Smooth muscle cell (in vitro differentiated cells): ENCODE results near the gene TMTC1. TPM values are rescaled to one million over a fixed set of nuclear protein-coding genes. Genes with fewer than 3 reads are reported as not detected.

Experiments
- DNase-seq: peaks from one replicate; lab custom pipeline; 2025; ENCODE audit not compliant: unreplicated experiment; lab: John Stamatoyannopoulos, UW
- H2AFZ ChIP-seq: fragments of 200-600 bp; sonication (generic); 2 replicates; pipeline ENCODE4 v1.6.0; 2016; ENCODE audit warnings: antibody characterized with exemption, low read depth, mild to moderate bottlenecking
- H3F3A ChIP-seq: fragments of 200-600 bp; sonication (generic); 2 replicates; pipeline ENCODE4 v1.6.0; 2017; ENCODE audit warnings: antibody characterized with exemption, low read depth
- H3K27ac ChIP-seq: fragments of 200-600 bp; sonication (generic); 2 replicates; pipeline ENCODE4 v1.5.1; 2016; ENCODE audit warnings: low read depth, mild to moderate bottlenecking
- H3K27me3 ChIP-seq: fragments of 200-600 bp; sonication (generic); 2 replicates; pipeline ENCODE4 v1.6.1; 2016; ENCODE audit warnings: low read depth, mild to moderate bottlenecking
- H3K36me3 ChIP-seq: fragments of 200-600 bp; sonication (generic); 2 replicates; pipeline ENCODE4 v1.5.1; 2016; ENCODE audit warnings: low read depth
- H3K4me1 ChIP-seq: fragments of 200-600 bp; sonication (generic); 2 replicates; pipeline ENCODE4 v1.5.1; 2016; ENCODE audit warnings: low read depth
- H3K4me2 ChIP-seq: fragments of 200-600 bp; sonication (generic); 2 replicates; pipeline ENCODE4 v1.6.0; 2016; ENCODE audit warnings: mild to moderate bottlenecking
- H3K4me3 ChIP-seq: fragments of 200-600 bp; sonication (generic); 2 replicates; pipeline ENCODE4 v1.5.1; 2016; ENCODE audit warnings: mild to moderate bottlenecking
- H3K79me2 ChIP-seq: fragments of 200-600 bp; sonication (generic); 2 replicates; pipeline ENCODE4 v1.6.0; 2016; ENCODE audit warnings: low read depth, mild to moderate bottlenecking
- H3K9ac ChIP-seq: fragments of 200-600 bp; sonication (generic); 2 replicates; pipeline ENCODE4 v1.6.0; 2016; ENCODE audit warnings: low read depth
- H3K9me3 ChIP-seq: fragments of 200-600 bp; sonication (generic); replicated peaks from 2 replicates; pipeline ENCODE4 v1.5.1; 2016; ENCODE audit warnings: low read depth
- H4K20me1 ChIP-seq: fragments of 200-600 bp; sonication (generic); 2 replicates; pipeline ENCODE4 v1.6.0; 2016; ENCODE audit warnings: low read depth
- CTCF ChIP-seq: fragments of 200-600 bp; sonication (generic); IDR thresholded peaks from 2 replicates; pipeline ENCODE4 v1.5.1; 2017; ENCODE audit warnings: borderline replicate concordance, mild to moderate bottlenecking, antibody characterized with exemption; ENCODE audit not compliant: insufficient read depth, poor library complexity, severe bottlenecking
- WGBS: methylation state at CpG from one replicate; pipeline ENCODE4 v1.1.7; 2016; ENCODE audit warnings: low lambda C conversion rate; 5-methylcytosine and 5-hydroxymethylcytosine counted together
- polyA plus RNA-seq: library from polyadenylated mRNA; unstranded; fragments of >200 nt; fragmentation: Nextera tagmentation; extraction: Ambion mirVana; gene quantifications from 2 replicates; pipeline ENCODE4 v1.2.1, GENCODE V29; 2016
- total RNA-seq: library from RNA; depleted of rRNA; stranded (reverse); fragments of >200 nt; gene quantifications from 2 replicates; pipeline ENCODE4 v1.2.3, GENCODE V29; 2014

TMTC1 gene
- total and polyA plus RNA-seq, 2 experiments from 2014 or later = 3.5 to 8.7 TPM

DNA sequence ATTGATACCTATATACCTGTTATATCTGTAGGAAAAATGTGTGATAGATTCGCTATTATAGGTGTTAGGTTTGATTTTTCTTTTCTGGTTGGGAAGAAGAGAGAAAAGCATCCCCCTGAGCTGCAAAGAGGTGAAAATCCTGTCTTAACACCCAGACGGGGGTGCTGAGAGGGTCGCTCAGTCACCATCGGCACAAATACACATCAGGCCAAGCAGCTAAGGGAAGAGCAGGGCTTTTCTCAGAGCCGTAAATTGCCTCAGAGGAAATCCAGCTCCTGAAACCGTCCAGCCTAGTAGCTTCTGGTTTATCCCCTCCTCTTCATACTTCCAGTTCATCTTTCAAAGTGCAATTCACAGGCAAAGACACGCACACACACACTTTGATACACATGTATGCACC is 175.2 kb downstream of the TMTC1 start:
- Histone ChIP-seq H4K20me1 (no peaks in the 10 kb centered on the region), H3K9ac (no peak overlapping the region), H3K4me2 (peak overlapping the region; percentile 11), H3K4me3 (no peak overlapping the region), H3F3A (no peaks in the 10 kb centered on the region), H3K36me3 (no peaks in the 10 kb centered on the region), H3K4me1 (peaks cover 15% of the 10 kb centered on the region), H3K27me3 (peaks cover 10% of the 10 kb centered on the region), H2AFZ (no peak overlapping the region), H3K27ac (no peak overlapping the region), H3K79me2 (no peaks in the 10 kb centered on the region), H3K9me3 (no peaks in the 10 kb centered on the region)
- DNase-seq = no peak
- TF ChIP-seq CTCF = no peak
- 38% methylated on average over 7 of the region's 7 CpGs for WGBS

DNA sequence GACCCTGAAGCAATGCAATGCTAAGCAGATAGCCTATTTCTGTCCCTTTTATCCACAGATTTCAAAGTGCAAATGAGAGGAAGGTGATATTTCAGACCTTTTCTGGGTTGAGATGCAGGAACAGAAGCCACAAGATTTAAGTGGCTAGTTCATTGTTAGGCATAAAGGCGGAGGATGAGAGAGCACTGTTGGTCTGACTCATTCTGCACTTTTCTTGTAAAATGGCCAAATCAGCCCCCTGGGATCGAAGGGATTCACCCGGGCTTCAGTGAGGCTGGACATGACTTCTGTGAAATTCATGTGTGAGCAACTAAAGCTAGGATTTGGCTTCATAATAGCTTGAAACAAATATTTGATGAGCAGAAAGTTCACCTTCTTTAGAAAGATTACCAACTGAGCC is 184.4 kb downstream of the TMTC1 start:
- Histone ChIP-seq H3K36me3 (no peaks in the 10 kb centered on the region), H3K9ac (no peak overlapping the region), H3F3A (no peaks in the 10 kb centered on the region), H3K79me2 (no peaks in the 10 kb centered on the region), H3K27me3 (no peaks in the 10 kb centered on the region), H3K9me3 (no peaks in the 10 kb centered on the region), H3K4me3 (no peak overlapping the region), H3K4me1 (no peaks in the 10 kb centered on the region), H3K4me2 (peak overlapping the region; percentile 50), H3K27ac (no peak overlapping the region), H4K20me1 (no peaks in the 10 kb centered on the region), H2AFZ (no peak overlapping the region)
- DNase-seq = no peak
- TF ChIP-seq CTCF = no peak
- 4% methylated on average over 3 of the region's 3 CpGs for WGBS

DNA sequence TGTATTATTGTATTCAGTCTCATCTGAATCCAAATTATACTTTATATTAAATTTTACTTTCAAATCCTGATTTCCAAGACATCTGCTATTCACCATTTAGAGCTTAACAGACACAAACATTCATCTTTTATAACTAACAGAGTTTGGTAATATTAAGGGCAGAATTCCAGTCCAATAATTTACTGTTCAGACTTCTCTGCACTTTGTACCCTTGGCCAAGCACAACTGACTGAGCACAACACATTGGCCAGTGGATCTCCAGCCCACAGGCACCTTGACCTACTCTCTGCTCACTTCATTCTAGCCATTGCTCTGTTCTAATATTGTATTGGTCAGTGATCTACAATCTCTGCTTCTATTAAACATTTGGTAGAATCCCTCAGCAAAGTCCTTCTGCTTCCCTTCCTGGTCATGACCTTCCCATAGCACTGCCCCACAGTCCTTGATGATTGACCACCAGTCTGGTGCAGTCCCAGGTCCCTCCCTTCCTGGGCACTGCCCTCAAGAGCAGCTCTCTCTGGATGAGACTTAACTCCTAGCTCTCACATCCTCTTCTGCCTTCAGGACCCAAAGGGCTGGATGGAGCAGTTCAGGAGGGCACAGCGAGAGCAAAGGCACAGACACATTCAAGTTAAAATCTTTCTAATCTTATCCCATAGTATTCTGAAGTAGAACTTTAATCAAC is 188.5 kb downstream of the TMTC1 start:
- Histone ChIP-seq H2AFZ (no peak overlapping the region), H3K36me3 (no peaks in the 10 kb centered on the region), H3K9me3 (no peaks in the 10 kb centered on the region), H3K79me2 (no peaks in the 10 kb centered on the region), H3K4me3 (no peak overlapping the region), H3K4me1 (no peaks in the 10 kb centered on the region), H3K27me3 (no peaks in the 10 kb centered on the region), H3F3A (no peaks in the 10 kb centered on the region), H3K9ac (no peak overlapping the region), H3K27ac (no peak overlapping the region), H4K20me1 (no peaks in the 10 kb centered on the region), H3K4me2 (no peak overlapping the region)
- no peak for TF ChIP-seq CTCF
- WGBS = 95% methylated on average over 1 of the region's 1 CpG
- DNase-seq = no peak

GRCh38 chr12:29593001-29593400 is 190.7 kb downstream of the TMTC1 start:
- H3F3A ChIP-seq = no peaks in the 10 kb centered on the region
- no peaks in the 10 kb centered on the region for H3K9me3 ChIP-seq
- H3K4me1 ChIP-seq = no peaks in the 10 kb centered on the region
- no peak overlapping the region for H3K9ac ChIP-seq
- TF ChIP-seq CTCF = no peak
- no peak overlapping the region for H3K27ac ChIP-seq
- no peaks in the 10 kb centered on the region for H3K36me3 ChIP-seq
- no peaks in the 10 kb centered on the region for H4K20me1 ChIP-seq
- H2AFZ ChIP-seq = no peak overlapping the region
- no peaks in the 10 kb centered on the region for H3K79me2 ChIP-seq
- no peak overlapping the region for H3K4me2 ChIP-seq
- no peak overlapping the region for H3K4me3 ChIP-seq
- no peak for DNase-seq
- no peaks in the 10 kb centered on the region for H3K27me3 ChIP-seq
- 67% methylated on average over 2 of the region's 2 CpGs for WGBS
